GM19328 (cell line): ENCODE measurements around the gene MYCN.
"Not testable (repeated sequence)": the region's sequence is repeated elsewhere in the genome, so short reads cannot be mapped to it uniquely, and the experiment has no call there.

Experiments used
- ATAC-seq: cut with Tn5 transposase; IDR thresholded peaks from one replicate; pipeline ENCODE4 v1.9.1; 2021; ENCODE audit warnings: mild to moderate bottlenecking, moderate library complexity; ENCODE audit not compliant: unreplicated experiment

The MYCN gene

GRCh38 chr2:15956751-15957736 lies 16.7 kb downstream of the MYCN start:
- ATAC-seq, result no peak

- no peak for ATAC-seq
Observed at GRCh38 chr2:15957881-15958713, 17.7 kb downstream of the MYCN start.

GRCh38 chr2:15959331-15960153 lies 19.2 kb downstream of the MYCN start:
- no peak for ATAC-seq

GRCh38 chr2:15960154-15960520 lies 19.8 kb downstream of the MYCN start:
- ATAC-seq, result not testable (repeated sequence)

- not testable (repeated sequence) for ATAC-seq
Observed at GRCh38 chr2:15963109-15963976, 23.0 kb downstream of the MYCN start.

GRCh38 chr2:15963977-15964670 lies 23.8 kb downstream of the MYCN start:
- no peak for ATAC-seq

- ATAC-seq, result no peak
Observed at GRCh38 chr2:15964936-15965563, 24.7 kb downstream of the MYCN start.

- ATAC-seq, result no peak
Observed at GRCh38 chr2:15965564-15966019, 25.2 kb downstream of the MYCN start.

GRCh38 chr2:15967415-15968279 lies 27.3 kb downstream of the MYCN start:
- ATAC-seq, result no peak

- ATAC-seq, result no peak
Observed at GRCh38 chr2:15968280-15969178, 28.2 kb downstream of the MYCN start.

GRCh38 chr2:15969214-15969613 lies 28.9 kb downstream of the MYCN start:
- no peak for ATAC-seq

- no peak for ATAC-seq
Observed at GRCh38 chr2:15970701-15971100, 30.4 kb downstream of the MYCN start.

GRCh38 chr2:15971351-15971750 lies 31.0 kb downstream of the MYCN start:
- no peak for ATAC-seq

- no peak for ATAC-seq
Observed at GRCh38 chr2:15971831-15972522, 31.6 kb downstream of the MYCN start.

GRCh38 chr2:15973481-15974401 lies 33.4 kb downstream of the MYCN start:
- no peak for ATAC-seq
